Smooth muscle cell (in vitro differentiated cells): ENCODE data around the gene PIK3CA. TPM values are rescaled to one million over a fixed set of nuclear protein-coding genes. Genes with fewer than 3 reads are reported as not detected.

ENCODE experiments used
- DNase-seq: peaks from one replicate; lab custom pipeline; 2025; ENCODE audit not compliant: unreplicated experiment; lab: John Stamatoyannopoulos, UW
- H2AFZ ChIP-seq: fragments of 200-600 bp; sonication (generic); 2 replicates; pipeline ENCODE4 v1.6.0; 2016; ENCODE audit warnings: antibody characterized with exemption, low read depth, mild to moderate bottlenecking
- H3F3A ChIP-seq: fragments of 200-600 bp; sonication (generic); 2 replicates; pipeline ENCODE4 v1.6.0; 2017; ENCODE audit warnings: antibody characterized with exemption, low read depth
- H3K27ac ChIP-seq: fragments of 200-600 bp; sonication (generic); 2 replicates; pipeline ENCODE4 v1.5.1; 2016; ENCODE audit warnings: low read depth, mild to moderate bottlenecking
- H3K27me3 ChIP-seq: fragments of 200-600 bp; sonication (generic); 2 replicates; pipeline ENCODE4 v1.6.1; 2016; ENCODE audit warnings: low read depth, mild to moderate bottlenecking
- H3K36me3 ChIP-seq: fragments of 200-600 bp; sonication (generic); 2 replicates; pipeline ENCODE4 v1.5.1; 2016; ENCODE audit warnings: low read depth
- H3K4me1 ChIP-seq: fragments of 200-600 bp; sonication (generic); 2 replicates; pipeline ENCODE4 v1.5.1; 2016; ENCODE audit warnings: low read depth
- H3K4me2 ChIP-seq: fragments of 200-600 bp; sonication (generic); 2 replicates; pipeline ENCODE4 v1.6.0; 2016; ENCODE audit warnings: mild to moderate bottlenecking
- H3K4me3 ChIP-seq: fragments of 200-600 bp; sonication (generic); 2 replicates; pipeline ENCODE4 v1.5.1; 2016; ENCODE audit warnings: mild to moderate bottlenecking
- H3K79me2 ChIP-seq: fragments of 200-600 bp; sonication (generic); 2 replicates; pipeline ENCODE4 v1.6.0; 2016; ENCODE audit warnings: low read depth, mild to moderate bottlenecking
- H3K9ac ChIP-seq: fragments of 200-600 bp; sonication (generic); 2 replicates; pipeline ENCODE4 v1.6.0; 2016; ENCODE audit warnings: low read depth
- H3K9me3 ChIP-seq: fragments of 200-600 bp; sonication (generic); replicated peaks from 2 replicates; pipeline ENCODE4 v1.5.1; 2016; ENCODE audit warnings: low read depth
- H4K20me1 ChIP-seq: fragments of 200-600 bp; sonication (generic); 2 replicates; pipeline ENCODE4 v1.6.0; 2016; ENCODE audit warnings: low read depth
- WGBS: methylation state at CpG from one replicate; pipeline ENCODE4 v1.1.7; 2016; ENCODE audit warnings: low lambda C conversion rate; 5-methylcytosine and 5-hydroxymethylcytosine counted together
- polyA plus RNA-seq: library from polyadenylated mRNA; unstranded; fragments of >200 nt; fragmentation: Nextera tagmentation; extraction: Ambion mirVana; gene quantifications from 2 replicates; pipeline ENCODE4 v1.2.1, GENCODE V29; 2016
- total RNA-seq: library from RNA; depleted of rRNA; stranded (reverse); fragments of >200 nt; gene quantifications from 2 replicates; pipeline ENCODE4 v1.2.3, GENCODE V29; 2014
- TF ChIP-seq, protein P1 (sequence below): fragments of 200-600 bp; sonication (generic); IDR thresholded peaks from 2 replicates; pipeline ENCODE4 v1.5.1; 2017; ENCODE audit warnings: borderline replicate concordance, mild to moderate bottlenecking, antibody characterized with exemption; ENCODE audit not compliant: insufficient read depth, poor library complexity, severe bottlenecking

The PIK3CA gene
- total and polyA plus RNA-seq, 2 experiments from 2014 or later = 6.1 to 19.6 TPM

DNA sequence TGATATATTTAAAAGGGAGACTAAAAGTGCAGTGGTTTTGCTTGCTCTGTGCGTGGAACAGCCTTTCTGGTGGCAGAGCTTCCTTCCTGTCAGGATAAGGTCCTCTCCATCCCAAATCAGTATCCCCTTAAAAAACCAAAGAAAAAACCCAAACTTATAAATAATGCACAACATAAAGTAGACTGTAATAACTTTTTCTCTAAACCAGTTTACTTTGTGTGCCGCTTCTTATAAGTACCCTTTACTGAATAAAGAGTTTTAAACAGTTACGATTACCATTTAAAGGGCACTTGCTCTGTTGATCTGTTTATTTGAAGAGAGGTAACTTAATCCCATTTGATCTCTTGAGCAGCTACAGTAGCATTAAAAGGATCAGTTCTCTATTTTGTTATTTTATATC is 2.5 kb downstream of the PIK3CA start:
- Histone ChIP-seq H3K27ac (no peak overlapping the region), H3K4me3 (peak overlapping the region; percentile 100), H3K4me1 (peaks cover 22% of the 10 kb centered on the region), H3K27me3 (no peaks in the 10 kb centered on the region), H2AFZ (no peak overlapping the region), H3K4me2 (peak overlapping the region; percentile 96), H3F3A (peaks cover 4% of the 10 kb centered on the region), H3K79me2 (peaks cover 70% of the 10 kb centered on the region), H4K20me1 (peaks cover 65% of the 10 kb centered on the region), H3K9me3 (no peaks in the 10 kb centered on the region), H3K9ac (no peak overlapping the region), H3K36me3 (no peaks in the 10 kb centered on the region)
- no peak for DNase-seq
- WGBS = 54% methylated on average over 3 of the region's 3 CpGs
- TF ChIP-seq, protein P1, sequence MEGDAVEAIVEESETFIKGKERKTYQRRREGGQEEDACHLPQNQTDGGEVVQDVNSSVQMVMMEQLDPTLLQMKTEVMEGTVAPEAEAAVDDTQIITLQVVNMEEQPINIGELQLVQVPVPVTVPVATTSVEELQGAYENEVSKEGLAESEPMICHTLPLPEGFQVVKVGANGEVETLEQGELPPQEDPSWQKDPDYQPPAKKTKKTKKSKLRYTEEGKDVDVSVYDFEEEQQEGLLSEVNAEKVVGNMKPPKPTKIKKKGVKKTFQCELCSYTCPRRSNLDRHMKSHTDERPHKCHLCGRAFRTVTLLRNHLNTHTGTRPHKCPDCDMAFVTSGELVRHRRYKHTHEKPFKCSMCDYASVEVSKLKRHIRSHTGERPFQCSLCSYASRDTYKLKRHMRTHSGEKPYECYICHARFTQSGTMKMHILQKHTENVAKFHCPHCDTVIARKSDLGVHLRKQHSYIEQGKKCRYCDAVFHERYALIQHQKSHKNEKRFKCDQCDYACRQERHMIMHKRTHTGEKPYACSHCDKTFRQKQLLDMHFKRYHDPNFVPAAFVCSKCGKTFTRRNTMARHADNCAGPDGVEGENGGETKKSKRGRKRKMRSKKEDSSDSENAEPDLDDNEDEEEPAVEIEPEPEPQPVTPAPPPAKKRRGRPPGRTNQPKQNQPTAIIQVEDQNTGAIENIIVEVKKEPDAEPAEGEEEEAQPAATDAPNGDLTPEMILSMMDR = no peak

DNA sequence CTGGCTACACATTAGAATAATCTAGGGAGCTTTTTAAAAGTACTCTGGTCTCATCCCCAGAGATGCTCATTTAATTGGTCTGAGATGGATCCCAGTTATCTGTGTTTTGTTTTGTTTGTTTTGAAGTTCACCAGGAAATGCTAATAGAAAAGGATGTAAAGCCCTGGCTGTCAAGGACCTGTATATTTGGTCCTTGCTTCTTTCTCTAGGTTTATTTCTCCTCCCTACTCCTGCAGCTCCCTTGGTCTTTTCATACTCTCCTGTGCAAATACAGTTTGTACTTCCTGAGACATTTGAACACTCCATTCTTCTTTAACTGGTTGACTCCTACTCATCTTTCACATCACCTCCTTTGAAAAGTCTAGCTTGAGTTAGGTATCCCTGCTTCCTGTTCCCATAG is 3.3 kb downstream of the PIK3CA start:
- Histone ChIP-seq H3F3A (peaks cover 4% of the 10 kb centered on the region), H3K9me3 (no peaks in the 10 kb centered on the region), H3K4me1 (peaks cover 22% of the 10 kb centered on the region), H2AFZ (no peak overlapping the region), H4K20me1 (peaks cover 74% of the 10 kb centered on the region), H3K27ac (no peak overlapping the region), H3K4me3 (no peak overlapping the region), H3K27me3 (no peaks in the 10 kb centered on the region), H3K9ac (no peak overlapping the region), H3K36me3 (no peaks in the 10 kb centered on the region), H3K79me2 (peaks cover 78% of the 10 kb centered on the region), H3K4me2 (no peak overlapping the region)
- TF ChIP-seq, protein P1 = no peak
- DNase-seq = no peak

DNA sequence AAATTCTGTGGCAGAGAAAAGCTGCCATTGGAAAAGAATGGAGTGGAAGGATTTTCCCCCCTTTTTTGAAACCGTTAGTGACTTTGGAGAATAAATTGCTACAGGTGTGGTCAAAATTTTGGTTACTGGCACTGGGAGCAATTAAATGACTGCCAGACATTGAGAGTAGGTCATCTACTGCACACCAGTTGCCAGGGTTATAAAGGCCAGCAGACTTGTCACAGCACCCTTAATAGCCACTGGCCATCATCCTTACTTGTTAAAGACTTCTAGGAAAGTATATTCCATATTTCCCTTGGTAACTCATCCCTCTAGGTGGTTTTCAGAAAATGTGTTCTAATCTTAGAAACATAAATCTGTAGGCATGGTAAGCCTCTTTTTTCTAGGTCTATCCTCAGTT is 8.0 kb downstream of the PIK3CA start:
- Histone ChIP-seq H3K27ac (no peak overlapping the region), H3F3A (no peaks in the 10 kb centered on the region), H3K9ac (no peak overlapping the region), H3K79me2 (peaks cover 100% of the 10 kb centered on the region), H3K4me2 (no peak overlapping the region), H3K4me1 (peaks cover 3% of the 10 kb centered on the region), H3K9me3 (no peaks in the 10 kb centered on the region), H3K36me3 (no peaks in the 10 kb centered on the region), H3K4me3 (no peak overlapping the region), H2AFZ (no peak overlapping the region), H4K20me1 (peaks cover 100% of the 10 kb centered on the region), H3K27me3 (no peaks in the 10 kb centered on the region)
- TF ChIP-seq, protein P1 = no peak
- 84% methylated on average over 1 of the region's 1 CpG for WGBS
- no peak for DNase-seq

DNA sequence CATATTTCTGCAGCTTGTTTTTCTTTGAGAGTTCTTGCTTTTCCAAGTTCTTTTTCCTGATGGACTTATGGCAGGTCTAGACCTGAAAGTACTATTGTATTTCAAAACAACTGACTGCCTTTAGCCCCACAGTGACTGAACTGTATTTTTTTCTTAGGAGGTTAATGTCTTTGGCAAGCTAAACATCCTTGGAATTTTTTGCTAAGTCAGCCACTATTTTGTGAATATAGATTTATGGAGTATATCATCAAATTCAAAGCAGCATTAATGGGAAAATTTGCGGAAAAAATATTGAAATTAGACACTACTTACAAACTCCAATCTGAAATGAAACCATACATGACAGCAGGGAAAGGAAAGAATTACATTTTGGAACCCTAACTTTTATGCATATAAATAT is 8.6 kb downstream of the PIK3CA start:
- Histone ChIP-seq H3F3A (no peaks in the 10 kb centered on the region), H3K9me3 (no peaks in the 10 kb centered on the region), H3K79me2 (peaks cover 100% of the 10 kb centered on the region), H2AFZ (no peak overlapping the region), H3K4me2 (no peak overlapping the region), H3K4me1 (no peaks in the 10 kb centered on the region), H3K4me3 (no peak overlapping the region), H4K20me1 (peaks cover 100% of the 10 kb centered on the region), H3K9ac (no peak overlapping the region), H3K27ac (no peak overlapping the region), H3K36me3 (no peaks in the 10 kb centered on the region), H3K27me3 (no peaks in the 10 kb centered on the region)
- no peak for DNase-seq
- 100% methylated on average over 1 of the region's 1 CpG for WGBS
- TF ChIP-seq, protein P1 = no peak
